ENCODE data around the gene RAB17.

Gene RAB17

DNA sequence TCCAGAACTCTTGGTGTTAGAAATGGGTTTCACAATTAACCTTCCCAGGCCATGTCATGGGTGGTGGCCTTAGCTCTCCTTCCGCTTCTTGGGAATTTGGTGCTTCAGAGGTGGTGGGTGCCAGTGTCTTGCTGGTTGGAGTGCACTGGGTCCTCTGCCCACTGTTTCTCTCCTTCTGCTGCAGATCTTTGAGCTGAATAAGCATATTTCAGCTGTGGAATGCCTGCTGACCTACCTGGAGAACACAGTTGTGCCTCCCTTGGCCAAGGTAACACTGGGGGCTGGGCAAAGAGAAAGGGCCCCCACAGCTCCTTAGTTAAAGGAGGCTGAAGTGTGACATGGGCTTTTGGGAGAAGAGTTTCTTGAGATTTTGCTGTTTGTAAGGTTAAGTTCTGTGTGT is 56.2 kb downstream of the RAB17 start:
- TF ChIP-seq, protein P1, sequence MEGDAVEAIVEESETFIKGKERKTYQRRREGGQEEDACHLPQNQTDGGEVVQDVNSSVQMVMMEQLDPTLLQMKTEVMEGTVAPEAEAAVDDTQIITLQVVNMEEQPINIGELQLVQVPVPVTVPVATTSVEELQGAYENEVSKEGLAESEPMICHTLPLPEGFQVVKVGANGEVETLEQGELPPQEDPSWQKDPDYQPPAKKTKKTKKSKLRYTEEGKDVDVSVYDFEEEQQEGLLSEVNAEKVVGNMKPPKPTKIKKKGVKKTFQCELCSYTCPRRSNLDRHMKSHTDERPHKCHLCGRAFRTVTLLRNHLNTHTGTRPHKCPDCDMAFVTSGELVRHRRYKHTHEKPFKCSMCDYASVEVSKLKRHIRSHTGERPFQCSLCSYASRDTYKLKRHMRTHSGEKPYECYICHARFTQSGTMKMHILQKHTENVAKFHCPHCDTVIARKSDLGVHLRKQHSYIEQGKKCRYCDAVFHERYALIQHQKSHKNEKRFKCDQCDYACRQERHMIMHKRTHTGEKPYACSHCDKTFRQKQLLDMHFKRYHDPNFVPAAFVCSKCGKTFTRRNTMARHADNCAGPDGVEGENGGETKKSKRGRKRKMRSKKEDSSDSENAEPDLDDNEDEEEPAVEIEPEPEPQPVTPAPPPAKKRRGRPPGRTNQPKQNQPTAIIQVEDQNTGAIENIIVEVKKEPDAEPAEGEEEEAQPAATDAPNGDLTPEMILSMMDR (conservative IDR thresholded peaks at IDR 0.05), result no peak
- H3K27ac ChIP-seq, result no peak overlapping the region

DNA sequence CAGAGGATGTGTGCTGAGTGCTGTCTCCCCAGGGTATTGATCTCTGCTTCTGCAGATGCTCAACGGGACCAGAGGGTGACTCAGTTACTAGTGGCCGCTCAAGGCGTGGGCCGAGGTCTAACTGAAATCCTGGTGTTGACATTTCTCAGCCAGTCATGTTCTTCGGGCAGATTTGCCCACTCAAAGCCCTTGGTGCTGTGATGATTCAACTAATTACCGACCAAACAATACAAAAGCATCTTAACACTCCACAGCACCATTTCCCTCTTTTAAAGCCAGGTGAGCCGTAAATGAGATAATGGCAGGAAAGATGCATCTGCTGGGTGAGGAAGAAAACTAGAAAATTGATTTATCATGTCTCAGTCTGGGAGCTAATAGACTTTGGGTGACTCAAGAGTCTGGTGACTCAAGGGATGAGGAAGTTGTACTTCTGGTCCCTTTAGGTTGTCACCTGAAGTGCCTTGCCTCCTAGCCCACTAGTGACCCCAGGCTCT is 56.8 kb downstream of the RAB17 start:
- TF ChIP-seq, protein P1 (conservative IDR thresholded peaks at IDR 0.05), result no peak
- H3K27ac ChIP-seq, result no peak overlapping the region

DNA sequence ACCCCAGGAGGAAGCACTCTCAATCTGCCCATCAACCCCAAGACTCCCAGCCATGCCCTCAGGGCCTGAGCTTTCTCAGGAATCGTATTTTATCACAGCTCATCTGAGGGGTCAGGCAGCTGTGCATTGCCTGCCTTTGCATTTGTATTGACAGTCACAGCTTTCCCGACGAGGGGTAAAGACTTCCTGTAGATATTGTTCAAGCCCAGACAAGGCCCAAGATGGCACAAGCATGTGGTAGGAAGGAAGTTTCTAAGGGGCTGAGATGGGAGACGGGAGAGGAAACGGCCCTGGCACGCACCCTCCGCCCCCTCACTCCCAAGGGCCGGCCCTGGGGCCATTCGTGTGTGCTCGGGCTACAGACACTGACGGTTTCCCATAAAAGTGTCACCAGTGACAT is 58.4 kb downstream of the RAB17 start:
- TF ChIP-seq, protein P1 (conservative IDR thresholded peaks at IDR 0.05), result no peak
- no peak overlapping the region for H3K27ac ChIP-seq

DNA sequence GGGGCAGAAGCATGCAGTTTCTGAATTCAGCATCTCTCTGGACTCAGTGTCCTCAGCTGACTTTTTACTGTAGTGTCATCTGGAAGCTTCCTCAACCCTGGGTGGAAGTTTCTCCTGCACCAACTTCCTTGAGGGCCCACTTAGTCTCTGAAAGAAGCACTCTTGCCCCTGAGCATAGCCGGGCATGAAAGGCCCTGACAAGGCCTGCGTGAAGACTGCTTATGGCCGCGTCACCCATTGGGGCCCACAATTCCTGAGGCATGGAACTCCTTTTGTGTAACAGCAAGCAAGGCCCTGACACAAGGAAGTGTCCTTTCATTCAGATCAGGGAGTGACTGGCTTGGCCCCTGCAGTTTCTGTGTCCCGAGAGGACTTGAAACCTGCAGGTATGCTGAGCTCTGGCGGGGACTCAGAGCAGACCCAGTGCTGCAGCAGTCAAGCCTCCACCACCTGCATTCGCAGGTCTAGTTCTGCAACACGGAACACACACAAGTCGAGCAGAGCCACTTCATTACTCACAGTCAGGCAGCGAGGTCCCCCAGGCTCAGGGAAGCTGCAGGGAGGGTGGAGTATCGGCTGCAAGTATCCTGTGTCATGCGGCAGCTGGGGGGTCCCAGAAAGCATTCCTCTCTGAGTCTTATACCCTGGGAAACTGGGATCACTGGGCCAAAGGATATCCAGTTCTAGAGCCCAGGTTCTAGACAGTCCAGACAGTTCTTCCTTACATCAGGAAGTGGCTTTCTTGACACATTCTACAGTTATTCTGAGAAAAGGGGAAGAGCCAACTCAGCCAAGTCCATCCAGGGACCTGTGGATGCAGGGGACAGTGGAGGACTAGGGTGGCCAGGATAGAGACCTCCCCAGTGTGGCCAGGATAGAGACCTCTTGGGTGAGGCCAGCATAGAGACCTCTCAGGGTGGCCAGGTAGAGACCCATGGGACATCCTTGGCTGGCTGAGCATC is 59.8 kb downstream of the RAB17 start:
- H3K27ac ChIP-seq, result no peak overlapping the region
- TF ChIP-seq, protein P1 (conservative IDR thresholded peaks at IDR 0.05), result no peak

DNA sequence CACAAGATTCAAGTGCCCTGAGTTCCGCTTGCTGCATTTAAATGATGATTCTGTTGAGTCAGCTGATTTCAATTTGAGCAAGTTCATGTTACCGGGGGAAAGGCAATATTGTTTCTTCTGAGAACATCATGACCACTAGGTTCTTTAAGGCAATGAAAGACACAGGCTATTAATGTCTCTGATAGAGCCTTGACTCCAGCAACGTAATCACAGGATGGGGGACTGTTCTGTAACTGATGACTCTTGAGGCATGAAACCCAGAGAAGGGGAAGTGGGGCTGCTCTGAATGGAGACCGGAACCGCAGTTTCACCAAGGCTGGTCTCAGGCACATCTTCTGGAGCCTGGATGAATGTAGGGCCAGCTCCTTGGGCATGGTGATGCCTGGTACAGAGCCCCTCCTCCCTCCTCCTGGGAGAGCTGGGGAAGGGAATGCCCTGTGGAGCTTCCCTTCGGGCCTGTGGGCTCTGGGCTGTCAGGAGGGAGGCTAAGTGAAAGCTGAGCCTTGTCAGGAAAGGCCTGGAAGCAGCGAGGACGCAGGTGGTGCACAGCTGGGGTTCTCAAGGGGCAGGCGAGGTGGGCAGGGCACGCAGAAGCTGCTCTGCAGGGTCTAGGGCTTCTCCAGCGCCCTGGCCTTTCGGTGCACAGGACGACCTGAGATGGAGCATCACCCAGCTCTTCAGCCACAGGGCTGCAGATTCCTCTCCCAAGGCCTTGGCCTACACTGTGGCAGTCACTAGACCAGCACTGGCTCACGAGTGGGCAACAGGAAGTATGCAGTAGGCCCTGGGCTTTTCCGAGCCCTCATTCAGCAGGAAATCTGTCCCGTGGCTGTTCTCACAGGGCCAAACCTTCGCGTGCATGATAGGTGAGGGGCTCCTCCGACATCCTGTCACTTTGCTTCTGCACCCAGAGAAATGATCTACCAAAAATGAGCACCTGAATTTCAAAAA is 60.8 kb downstream of the RAB17 start:
- H3K27ac ChIP-seq, result no peak overlapping the region

DNA sequence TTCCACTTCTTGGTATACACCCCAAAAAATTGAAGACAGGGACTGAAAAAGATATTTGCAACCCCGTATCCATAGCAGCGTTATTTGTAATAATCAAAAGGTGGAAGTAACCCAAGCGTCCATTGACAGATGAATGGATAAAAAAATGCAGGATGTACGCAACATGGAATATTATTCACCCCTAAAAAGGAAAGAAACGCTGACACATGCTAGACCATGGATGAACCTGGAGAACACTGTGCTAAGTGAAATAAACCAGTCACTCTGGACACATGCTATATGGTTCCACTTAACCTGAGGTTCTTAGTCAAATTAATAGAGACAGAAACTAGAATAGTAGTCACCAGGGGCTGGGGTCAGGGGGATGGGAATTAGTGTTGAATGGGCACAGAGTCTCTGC is 62.8 kb downstream of the RAB17 start:
- TF ChIP-seq, protein P1 (conservative IDR thresholded peaks at IDR 0.05), result no peak
- no peak overlapping the region for H3K27ac ChIP-seq

More for the DNA sequence above, 60.8 kb downstream of the RAB17 start:
- TF ChIP-seq, protein P1 (conservative IDR thresholded peaks at IDR 0.05), result no peak

DNA sequence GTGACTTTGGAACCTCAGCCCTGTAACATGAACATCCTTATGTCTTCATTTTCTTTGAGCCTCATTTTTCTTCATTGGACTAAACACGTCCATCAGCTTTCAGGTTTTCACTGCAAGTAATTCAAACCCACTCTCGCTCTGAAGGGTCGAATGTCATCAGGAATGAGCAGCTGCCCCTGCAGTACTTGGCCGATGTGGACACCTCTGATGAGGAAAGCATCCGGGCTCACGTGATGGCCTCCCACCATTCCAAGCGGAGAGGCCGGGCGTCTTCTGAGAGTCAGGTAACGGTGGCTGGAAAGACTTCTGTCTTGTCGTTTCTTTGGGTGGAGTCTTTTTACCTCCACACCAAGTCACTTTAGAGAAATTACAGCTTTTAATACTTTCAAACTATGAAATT is 63.3 kb downstream of the RAB17 start:
- no peak overlapping the region for H3K27ac ChIP-seq
- TF ChIP-seq, protein P1 (conservative IDR thresholded peaks at IDR 0.05), result no peak
